ENCODE measurements around the gene WDR12. TPM values are rescaled to one million over a fixed set of nuclear protein-coding genes. Genes with fewer than 3 reads are reported as not detected.
A peak's percentile ranks its signal among the peaks of the same experiment; 100 is the strongest.

Gene WDR12
- polyA plus RNA-seq, 3 donors = 4.1 to 14.6 (median 6.5) TPM

- H3K27ac ChIP-seq (ENCODE audit: low read depth in 1 of 2, low read length in 2 of 2) = no peak within 1 kb of the TSS
- no peaks in the 10 kb centered on the region for H4K20me1 ChIP-seq (ENCODE audit: insufficient read depth, low read length)
- peaks cover 0 to 6% of the 10 kb centered on the region in 2 donors for H3K27me3 ChIP-seq (ENCODE audit: control insufficient read depth in 2 of 2, insufficient read depth in 2 of 2, low read length in 2 of 2)
- peak; percentile 13 to 20 (median 18) for DNase-seq
- WGBS (ENCODE audit: insufficient coverage) = under 1% methylated on average over 79 of the region's 93 CpGs
- peaks cover 11 to 13% (median 12%) of the 10 kb centered on the region in 3 donors for H3K27me3 Mint-ChIP-seq (ENCODE audit: low read depth in 3 of 3)
- peak within 1 kb of the TSS in 4 of 7 donors; percentile 12 to 73 (median 29) for H3K27ac Mint-ChIP-seq
- peak within 1 kb of the TSS; percentile 69 for H3K9ac ChIP-seq (ENCODE audit: insufficient read depth, low read length, poor library complexity, severe bottlenecking)
- peak within 1 kb of the TSS; percentile 90 to 94 for H3K4me3 Mint-ChIP-seq
- H2AFZ ChIP-seq (ENCODE audit: insufficient read depth, low read depth, low read length, poor library complexity, severe bottlenecking) = peak within 1 kb of the TSS; percentile 98
- H3K4me1 Mint-ChIP-seq = peaks cover 12% of the 10 kb centered on the region
- H3K4me1 ChIP-seq (ENCODE audit: control insufficient read depth in 1 of 2, insufficient read depth in 2 of 2, low read length in 2 of 2) = peaks cover 4 to 8% of the 10 kb centered on the region in 2 donors
- peak within 1 kb of the TSS; percentile 50 to 88 (median 69) for H3K4me3 ChIP-seq (replicated peaks in 1 of 3; ENCODE audit: low read depth in 2 of 3, low read length in 3 of 3)
- intact Hi-C loops (cut with micrococcal nuclease) = loop anchor here in 1 of 2 donors (5.0 to 10.0 kb wide), 2 partner anchors 39 to 307 kb away; no protein-coding TSS in a partner anchor
- H3K36me3 Mint-ChIP-seq = no peaks in the 10 kb centered on the region
- H3K4me2 ChIP-seq (replicated peaks; ENCODE audit: extremely low read depth, low read length, poor library complexity, severe bottlenecking) = peak within 1 kb of the TSS; percentile 89
- no peaks in the 10 kb centered on the region for H3K36me3 ChIP-seq (replicated peaks in 1 of 2; ENCODE audit: control insufficient read depth in 1 of 2, insufficient read depth in 2 of 2, low read length in 2 of 2)
- TF ChIP-seq CTCF (IDR thresholded peaks at IDR 0.05) = no peak
- no peaks in the 10 kb centered on the region for H3K79me2 ChIP-seq (ENCODE audit: insufficient read depth, low read length)
- H3K9me3 ChIP-seq (replicated peaks in 1 of 2; ENCODE audit: control insufficient read depth in 1 of 2, insufficient read depth in 1 of 2, low read length in 2 of 2) = no peaks in the 10 kb centered on the region
- peaks cover 0 to 3% (median 0%) of the 10 kb centered on the region in 7 donors for H3K9me3 Mint-ChIP-seq
These were observed 40.0 kb downstream of the WDR12 start, which contains the start of gene ICA1L for GRCh38 chr2:202871300-202872141. Gene ICA1L (minus strand): TSS chr2:202871766. CDS start chr2:202829009, 42,757 bp downstream.

- peak; percentile 67 for TF ChIP-seq CTCF (IDR thresholded peaks at IDR 0.05)
- Histone ChIP-seq H3K4me3 (replicated peaks in 1 of 3; ENCODE audit: low read depth in 2 of 3, low read length in 3 of 3) (peak overlapping the region; percentile 50 to 88 (median 69)), H3K9ac (ENCODE audit: insufficient read depth, low read length, poor library complexity, severe bottlenecking) (peak overlapping the region; percentile 69), H3K4me1 (ENCODE audit: control insufficient read depth in 1 of 2, insufficient read depth in 2 of 2, low read length in 2 of 2) (peaks cover 4 to 8% of the 10 kb centered on the region in 2 donors), H4K20me1 (ENCODE audit: insufficient read depth, low read length) (no peaks in the 10 kb centered on the region), H3K9me3 (replicated peaks in 1 of 2; ENCODE audit: control insufficient read depth in 1 of 2, insufficient read depth in 1 of 2, low read length in 2 of 2) (no peaks in the 10 kb centered on the region), H2AFZ (ENCODE audit: insufficient read depth, low read depth, low read length, poor library complexity, severe bottlenecking) (peak overlapping the region; percentile 98), H3K27me3 (ENCODE audit: control insufficient read depth in 2 of 2, insufficient read depth in 2 of 2, low read length in 2 of 2) (peaks cover 0 to 6% of the 10 kb centered on the region in 2 donors), H3K27ac (ENCODE audit: low read depth in 1 of 2, low read length in 2 of 2) (no peak overlapping the region), H3K79me2 (ENCODE audit: insufficient read depth, low read length) (no peaks in the 10 kb centered on the region), H3K36me3 (replicated peaks in 1 of 2; ENCODE audit: control insufficient read depth in 1 of 2, insufficient read depth in 2 of 2, low read length in 2 of 2) (no peaks in the 10 kb centered on the region), H3K4me2 (replicated peaks; ENCODE audit: extremely low read depth, low read length, poor library complexity, severe bottlenecking) (peak overlapping the region; percentile 89)
- DNase-seq = peak; percentile 19 to 42 (median 34)
- no peaks in the 10 kb centered on the region for H3K36me3 Mint-ChIP-seq
- intact Hi-C loops (cut with micrococcal nuclease) = loop anchor here in 1 of 2 donors (5.0 to 10.0 kb wide), 2 partner anchors 38 to 306 kb away; no protein-coding TSS in a partner anchor
- peak overlapping the region in 4 of 7 donors; percentile 12 to 73 (median 29) for H3K27ac Mint-ChIP-seq
- H3K9me3 Mint-ChIP-seq = peaks cover 0 to 3% (median 0%) of the 10 kb centered on the region in 7 donors
- under 1% methylated on average over 27 of the region's 37 CpGs for WGBS (ENCODE audit: insufficient coverage)
- H3K4me3 Mint-ChIP-seq = peak overlapping the region; percentile 90 to 94
- peaks cover 11 to 13% (median 12%) of the 10 kb centered on the region in 3 donors for H3K27me3 Mint-ChIP-seq (ENCODE audit: low read depth in 3 of 3)
- H3K4me1 Mint-ChIP-seq = peaks cover 12% of the 10 kb centered on the region
These were observed 40.8 kb downstream of the WDR12 start for GRCh38 chr2:202870431-202871299.

Data from CD14-positive monocyte (primary cell).